PC-9 (cell line): ENCODE data around the gene INPP4A. TPM values are rescaled to one million over a fixed set of nuclear protein-coding genes. Genes with fewer than 3 reads are reported as not detected.

Experiments used
- BruUV-seq: library from RNA; stranded (reverse); fragments of 400-500 nt; replicated peaks from 2 replicates; lab custom pipeline; 2021; lab: Mats Ljungman, UMichigan
- CTCF ChIA-PET: fragments of 300-600 bp; sonication (Branson Sonifier 250); formaldehyde crosslinking; loops from one replicate; lab custom pipeline; 2022; ENCODE audit warnings: antibody characterized with exemption; lab: Charles Lee
- POLR2A ChIA-PET: fragments of 300-600 bp; sonication (Branson Sonifier 250); formaldehyde crosslinking; loops from one replicate; lab custom pipeline; 2022; ENCODE audit warnings: antibody characterized with exemption; ENCODE audit not compliant: unreplicated experiment; lab: Charles Lee
- DNase-seq, 2 experiments: peaks; one replicate each; pipeline versions ENCODE4 v3.0.0 to v3.0.0-alpha.2; 2015 to 2022; ENCODE audit warnings: mixed read lengths in 1 of 2
- H2AFZ ChIP-seq: fragments of 200-600 bp; sonication (generic); 2 replicates; pipeline ENCODE4 v1.8.1; 2017; ENCODE audit warnings: antibody characterized with exemption
- H3F3A ChIP-seq: fragments of 200-600 bp; sonication (generic); 2 replicates; pipeline ENCODE4 v1.8.1; 2017; ENCODE audit warnings: antibody characterized with exemption, mild to moderate bottlenecking, low read depth; ENCODE audit not compliant: insufficient read depth
- H3K27ac ChIP-seq: fragments of 200-600 bp; sonication (generic); 2 replicates; pipeline ENCODE4 v1.6.1; 2016; ENCODE audit warnings: mixed run types
- H3K27me3 ChIP-seq: fragments of 200-600 bp; sonication (generic); 2 replicates; pipeline ENCODE4 v1.6.1; 2016; ENCODE audit warnings: low read depth, mixed run types; ENCODE audit not compliant: insufficient read depth
- H3K36me3 ChIP-seq: fragments of 200-600 bp; sonication (generic); 2 replicates; pipeline ENCODE4 v1.6.1; 2016; ENCODE audit warnings: low read depth, mixed run types
- H3K4me1 ChIP-seq: fragments of 200-600 bp; sonication (generic); replicated peaks from 2 replicates; pipeline ENCODE4 v1.6.1; 2016; ENCODE audit warnings: mixed run types; ENCODE audit not compliant: insufficient read depth
- H3K4me2 ChIP-seq: fragments of 200-600 bp; sonication (generic); 2 replicates; pipeline ENCODE4 v1.6.1; 2017; ENCODE audit warnings: mixed run types
- H3K4me3 ChIP-seq: fragments of 200-600 bp; sonication (generic); 2 replicates; pipeline ENCODE4 v1.6.1; 2016; ENCODE audit warnings: mixed run types
- H3K79me2 ChIP-seq: fragments of 200-600 bp; sonication (generic); 2 replicates; pipeline ENCODE4 v1.6.1; 2017; ENCODE audit warnings: low read depth, mixed run types
- H3K9me2 ChIP-seq: fragments of 200-600 bp; sonication (generic); 2 replicates; pipeline ENCODE4 v1.8.1; 2017; ENCODE audit warnings: mild to moderate bottlenecking; ENCODE audit not compliant: insufficient read depth
- H3K9me3 ChIP-seq: fragments of 200-600 bp; sonication (generic); 2 replicates; pipeline ENCODE4 v1.8.1; 2016; ENCODE audit warnings: low read depth; ENCODE audit not compliant: insufficient read depth
- H4K20me1 ChIP-seq: fragments of 200-600 bp; sonication (generic); 2 replicates; pipeline ENCODE4 v1.8.1; 2017; ENCODE audit not compliant: insufficient read depth
- CTCF ChIP-seq: fragments of 200-600 bp; sonication (generic); conservative IDR thresholded peaks from 2 replicates; pipeline ENCODE4 v1.6.1; 2017; ENCODE audit warnings: mixed run types, antibody characterized with exemption, mild to moderate bottlenecking, moderate library complexity
- EZH2 ChIP-seq: fragments of 200-600 bp; sonication (generic); IDR thresholded peaks from 2 replicates; pipeline ENCODE4 v1.8.0; 2017; ENCODE audit warnings: antibody characterized with exemption, low read depth
- intact Hi-C: fragments of 100-400 bp; cut with micrococcal nuclease; formaldehyde crosslinking; loops from one replicate; pipeline ENCODE4 v1.10.0; 2022; ENCODE audit not compliant: unreplicated experiment
- total RNA-seq: library from RNA; stranded (reverse); gene quantifications from 2 replicates; pipeline ENCODE4 v1.2.3, GENCODE V29; 2021

Gene INPP4A
- total RNA-seq, 1 experiment from 2014 or later: 52.9 TPM

GRCh38 chr2:98569915-98570314 is 125.3 kb downstream of the INPP4A start:
- no TSS peak for BruUV-seq
- Histone ChIP-seq H4K20me1 (no peaks in the 10 kb centered on the region), H3K79me2 (no peaks in the 10 kb centered on the region), H3K4me2 (no peak overlapping the region), H3K27ac (no peak overlapping the region), H3K4me1 (no peaks in the 10 kb centered on the region), H3F3A (no peaks in the 10 kb centered on the region), H3K9me2 (no peaks in the 10 kb centered on the region), H3K4me3 (no peak overlapping the region), H3K36me3 (no peaks in the 10 kb centered on the region), H3K9me3 (no peaks in the 10 kb centered on the region), H2AFZ (no peak overlapping the region), H3K27me3 (no peaks in the 10 kb centered on the region)
- intact Hi-C loops: loop anchor here (2.0 to 10.0 kb wide), 2 partner anchors 125 to 157 kb away; partner anchors contain the start of gene INPP4A
- POLR2A ChIA-PET: no interaction called here
- TF ChIP-seq EZH2: no peak
- no peak for TF ChIP-seq CTCF
- DNase-seq: no peak
- CTCF ChIA-PET: no interaction called here

DNA sequence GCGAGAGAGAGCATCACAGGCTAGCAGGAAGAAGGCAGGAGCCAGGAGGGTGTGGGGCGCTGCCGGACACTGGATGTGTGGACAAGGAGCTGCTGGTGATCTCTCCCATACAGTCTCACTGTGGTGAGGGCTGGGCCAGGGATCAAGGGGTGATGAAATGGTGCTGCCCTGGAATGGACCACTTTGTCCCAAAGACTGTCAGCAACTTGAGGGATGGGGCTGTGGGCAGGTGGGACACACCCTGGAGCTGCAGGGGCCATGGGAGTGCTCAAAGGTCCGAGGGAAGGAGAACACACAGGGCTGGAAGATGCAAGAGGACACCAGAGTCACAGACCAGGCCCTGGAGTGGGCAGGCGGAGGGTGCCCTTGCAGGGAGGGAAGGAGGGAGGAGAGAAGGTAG is 125.7 kb downstream of the INPP4A start:
- ChIA-PET CTCF (no interaction called here), POLR2A (no interaction called here)
- BruUV-seq: no TSS peak
- Histone ChIP-seq H3K27me3 (no peaks in the 10 kb centered on the region), H3K36me3 (no peaks in the 10 kb centered on the region), H3K4me1 (no peaks in the 10 kb centered on the region), H3K9me2 (no peaks in the 10 kb centered on the region), H2AFZ (no peak overlapping the region), H3K9me3 (no peaks in the 10 kb centered on the region), H3F3A (no peaks in the 10 kb centered on the region), H3K4me3 (no peak overlapping the region), H3K4me2 (no peak overlapping the region), H4K20me1 (no peaks in the 10 kb centered on the region), H3K79me2 (no peaks in the 10 kb centered on the region), H3K27ac (no peak overlapping the region)
- no peak for DNase-seq
- TF ChIP-seq EZH2 (no peak), CTCF (no peak)
- intact Hi-C loops: no loop called here

DNA sequence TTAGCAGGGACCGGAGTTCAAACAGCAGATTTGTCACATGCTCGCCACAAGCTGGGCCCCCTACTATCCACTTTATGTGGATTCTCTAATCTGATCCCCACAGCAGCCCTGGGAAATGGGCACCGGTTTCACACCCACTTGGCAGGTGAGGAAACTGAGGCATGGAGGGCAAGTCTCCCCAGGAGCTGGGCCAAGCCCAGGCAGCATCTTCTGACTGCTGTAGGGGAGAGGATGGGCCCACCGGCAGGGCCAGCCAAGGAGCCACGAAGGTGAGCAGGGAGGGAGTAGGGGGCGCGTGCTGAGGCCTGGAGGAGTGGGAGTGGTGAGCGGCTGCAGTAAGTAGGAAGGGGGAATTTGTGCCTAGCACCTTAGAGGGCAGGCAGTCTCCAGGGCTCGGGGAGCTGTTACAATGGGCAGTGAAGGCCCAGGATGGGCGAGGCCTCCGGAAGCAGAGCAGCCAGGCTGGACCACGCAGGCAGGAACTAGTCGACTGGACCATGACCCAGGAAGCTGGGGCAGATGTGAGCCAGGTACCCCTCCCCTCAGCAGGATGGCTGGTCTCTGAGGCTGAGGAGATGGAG is 126.6 kb downstream of the INPP4A start:
- Histone ChIP-seq H3K4me1 (no peaks in the 10 kb centered on the region), H3K27ac (no peak overlapping the region), H2AFZ (no peak overlapping the region), H3K79me2 (no peaks in the 10 kb centered on the region), H3K9me3 (no peaks in the 10 kb centered on the region), H3K4me3 (no peak overlapping the region), H3K27me3 (no peaks in the 10 kb centered on the region), H3K9me2 (no peaks in the 10 kb centered on the region), H3K4me2 (no peak overlapping the region), H4K20me1 (no peaks in the 10 kb centered on the region), H3K36me3 (no peaks in the 10 kb centered on the region), H3F3A (no peaks in the 10 kb centered on the region)
- no TSS peak for BruUV-seq
- CTCF ChIA-PET: no interaction called here
- no peak for TF ChIP-seq EZH2
- no peak for TF ChIP-seq CTCF
- intact Hi-C loops: no loop called here
- DNase-seq: no peak
- POLR2A ChIA-PET: no interaction called here
